H1 (cell line): Measurements from ENCODE around the gene DAPK1. TPM values are rescaled to one million over a fixed set of nuclear protein-coding genes. Genes with fewer than 3 reads are reported as not detected.

Experiments used
- CTCF ChIA-PET: fragments of 300-600 bp; sonication (Branson Sonifier 250); formaldehyde crosslinking; loops from one replicate; lab custom pipeline; 2021; ENCODE audit not compliant: partially characterized antibody; lab: Charles Lee
- POLR2A ChIA-PET: fragments of 300-600 bp; sonication (Branson Sonifier 250); formaldehyde crosslinking; loops from one replicate; lab custom pipeline; 2021; ENCODE audit warnings: inconsistent platforms; ENCODE audit not compliant: partially characterized antibody; lab: Charles Lee
- DNase-seq, 2 experiments: peaks; one replicate each; pipeline versions ENCODE4 v3.0.0 to v3.0.0-alpha.2; 2010 to 2022; ENCODE audit warnings: low spot score in 2 of 2, low read depth in 1 of 2, mixed read lengths in 1 of 2
- FAIRE-seq: peaks from 2 replicates; lab custom pipeline; 2011; peaks lifted over from hg19 to GRCh38; lab: Jason Lieb, UNC
- H2AFZ ChIP-seq: 2 replicates; pipeline ENCODE4 v1.8.1; 2012; ENCODE audit warnings: low read length, inconsistent platforms
- H2AK5ac ChIP-seq: 2 replicates; pipeline ENCODE4 v1.6.1; 2013; ENCODE audit warnings: low read depth, low read length
- H2BK120ac ChIP-seq: replicated peaks from 2 replicates; pipeline ENCODE3; 2013; ENCODE audit warnings: low read depth, low read length, inconsistent platforms
- H2BK12ac ChIP-seq: 2 replicates; pipeline ENCODE4 v1.6.1; 2013; ENCODE audit warnings: low read depth, low read length
- H2BK15ac ChIP-seq: 2 replicates; pipeline ENCODE4 v1.6.1; 2013; ENCODE audit warnings: low read length
- H2BK20ac ChIP-seq: 2 replicates; pipeline ENCODE4 v1.6.1; 2013; ENCODE audit warnings: low read length
- H2BK5ac ChIP-seq: 2 replicates; pipeline ENCODE4 v1.6.1; 2013; ENCODE audit warnings: low read depth, low read length
- H3K14ac ChIP-seq: 2 replicates; pipeline ENCODE4 v1.6.1; 2013; ENCODE audit warnings: inconsistent platforms; ENCODE audit not compliant: insufficient read length
- H3K18ac ChIP-seq: 2 replicates; pipeline ENCODE4 v1.6.1; 2013; ENCODE audit warnings: low read length; ENCODE audit errors: extremely low read depth
- H3K23ac ChIP-seq: 2 replicates; pipeline ENCODE4 v1.6.1; 2013; ENCODE audit warnings: inconsistent platforms; ENCODE audit not compliant: insufficient read length
- H3K23me2 ChIP-seq: 2 replicates; pipeline ENCODE4 v1.6.1; 2013; ENCODE audit warnings: low read depth, low read length
- H3K27ac ChIP-seq: 2 replicates; pipeline ENCODE4 v1.6.1; 2011; ENCODE audit warnings: low read depth, low read length, inconsistent platforms
- H3K27me3 ChIP-seq, 4 experiments: replicated peaks in 1 of 4; 1 replicate in 1 of 4; 2 replicates in 3 of 4; pipeline versions ENCODE4 v1.6.1 to v1.8.1; 2011 to 2013; ENCODE audit warnings: low read length in 3 of 4, mild to moderate bottlenecking in 3 of 4, inconsistent platforms in 2 of 4, mixed read lengths in 2 of 4, moderate library complexity in 1 of 4; ENCODE audit not compliant: control insufficient read depth in 3 of 4, insufficient read depth in 3 of 4; ENCODE audit errors: extremely low read depth in 1 of 4
- H3K36me3 ChIP-seq, 4 experiments: 2 replicates each; pipeline versions ENCODE4 v1.6.1 to v1.8.1; 2011 to 2013; ENCODE audit warnings: mild to moderate bottlenecking in 4 of 4, low read length in 3 of 4, moderate library complexity in 2 of 4, control low read depth in 1 of 4, inconsistent platforms in 1 of 4; ENCODE audit not compliant: insufficient read depth in 4 of 4, control insufficient read depth in 2 of 4
- H3K4ac ChIP-seq: replicated peaks from 2 replicates; pipeline ENCODE3; 2013; ENCODE audit warnings: low read length, low read depth, mixed read lengths, inconsistent platforms; ENCODE audit not compliant: insufficient read length
- H3K4me1 ChIP-seq, 4 experiments: replicated peaks in 1 of 4; 1 replicate in 1 of 4; 2 replicates in 3 of 4; pipeline versions ENCODE4 v1.6.1 to v1.8.1; 2011 to 2013; ENCODE audit warnings: low read length in 3 of 4, inconsistent platforms in 2 of 4, mixed read lengths in 1 of 4; ENCODE audit not compliant: insufficient read depth in 4 of 4, control insufficient read depth in 3 of 4
- H3K4me2 ChIP-seq, 2 experiments: 2 replicates each; pipeline versions ENCODE4 v1.6.1 to v1.8.1; 2011 to 2013; ENCODE audit warnings: low read depth in 2 of 2, low read length in 2 of 2, control low read depth in 1 of 2, inconsistent platforms in 1 of 2, mild to moderate bottlenecking in 1 of 2; ENCODE audit not compliant: insufficient read depth in 1 of 2
- H3K4me3 ChIP-seq, 4 experiments: fragments of 200-600, 300-600 bp in 1 of 4; sonication (generic), shearing (Covaris generic), sonication (Bioruptor Twin) in 1 of 4; 2 replicates each; pipeline versions ENCODE4 v1.5.1 to v1.8.1; 2011 to 2016; ENCODE audit warnings: low read length in 4 of 4, low read depth in 3 of 4, control low read depth in 2 of 4, inconsistent platforms in 2 of 4, mild to moderate bottlenecking in 2 of 4, mixed read lengths in 1 of 4, moderate library complexity in 1 of 4; ENCODE audit not compliant: insufficient read depth in 2 of 4; ENCODE audit errors: extremely low read depth in 1 of 4
- H3K56ac ChIP-seq: replicated peaks from 2 replicates; pipeline ENCODE3; 2013; ENCODE audit warnings: low read depth, mild to moderate bottlenecking, mixed read lengths, low read length, inconsistent platforms; ENCODE audit not compliant: insufficient read length
- H3K79me1 ChIP-seq: 2 replicates; pipeline ENCODE4 v1.6.1; 2013; ENCODE audit warnings: low read depth, low read length, control low read depth
- H3K79me2 ChIP-seq, 2 experiments: 2 replicates each; pipeline versions ENCODE4 v1.6.1 to v1.8.1; 2012 to 2013; ENCODE audit warnings: low read length in 2 of 2, mild to moderate bottlenecking in 2 of 2, inconsistent platforms in 1 of 2; ENCODE audit not compliant: insufficient read depth in 2 of 2, control insufficient read depth in 1 of 2
- H3K9ac ChIP-seq, 4 experiments: replicated peaks in 1 of 4; 1 replicate in 1 of 4; 2 replicates in 3 of 4; pipeline versions ENCODE4 v1.6.1 to v1.8.1; 2011 to 2013; ENCODE audit warnings: low read depth in 3 of 4, low read length in 3 of 4, control low read depth in 2 of 4, mild to moderate bottlenecking in 2 of 4, moderate library complexity in 2 of 4, inconsistent platforms in 1 of 4; ENCODE audit errors: extremely low read depth in 1 of 4
- H3K9me3 ChIP-seq, 2 experiments: 2 replicates each; pipeline versions ENCODE4 v1.6.1 to v1.8.1; 2012 to 2013; ENCODE audit warnings: mild to moderate bottlenecking in 2 of 2, moderate library complexity in 2 of 2, control low read depth in 1 of 2, inconsistent platforms in 1 of 2, low read depth in 1 of 2, low read length in 1 of 2, mixed read lengths in 1 of 2; ENCODE audit not compliant: insufficient read depth in 2 of 2
- H4K20me1 ChIP-seq, 2 experiments: replicated peaks in 1 of 2; 2 replicates each; pipeline versions ENCODE3 to v1.8.1; 2011 to 2013; ENCODE audit warnings: inconsistent platforms in 2 of 2, low read length in 2 of 2, mild to moderate bottlenecking in 1 of 2; ENCODE audit not compliant: insufficient read depth in 2 of 2, control insufficient read depth in 1 of 2
- H4K5ac ChIP-seq: 2 replicates; pipeline ENCODE4 v1.6.1; 2013; ENCODE audit warnings: low read length, low read depth, mixed read lengths, inconsistent platforms; ENCODE audit not compliant: insufficient read length
- H4K8ac ChIP-seq: 2 replicates; pipeline ENCODE4 v1.8.0; 2013; ENCODE audit warnings: mild to moderate bottlenecking, moderate library complexity, low read length, inconsistent platforms; ENCODE audit not compliant: insufficient read depth; ENCODE audit errors: extremely low read depth
- H4K91ac ChIP-seq: replicated peaks from 2 replicates; pipeline ENCODE3; 2013; ENCODE audit warnings: low read length, mixed read lengths, inconsistent platforms; ENCODE audit not compliant: insufficient read length
- BACH1 ChIP-seq: IDR thresholded peaks from 2 replicates; pipeline ENCODE4 v1.6.1; 2012; ENCODE audit warnings: low read length, improper control_type of control experiment
- CHD1 ChIP-seq: IDR thresholded peaks from 2 replicates; pipeline ENCODE4 v1.6.1; 2012; ENCODE audit warnings: low read depth, low read length, improper control_type of control experiment
- GTF2F1 ChIP-seq: IDR thresholded peaks from 2 replicates; pipeline ENCODE4 v1.6.1; 2012; ENCODE audit warnings: low read depth, low read length, improper control_type of control experiment, borderline replicate concordance
- RAD21 ChIP-seq, 2 experiments: IDR thresholded peaks in 1 of 2; conservative IDR thresholded peaks in 1 of 2; 2 replicates each; pipeline ENCODE4 v1.6.1; 2011; ENCODE audit warnings: low read depth in 2 of 2, low read length in 2 of 2, improper control_type of control experiment in 1 of 2, inconsistent platforms in 1 of 2, mild to moderate bottlenecking in 1 of 2, moderate library complexity in 1 of 2
- SIX5 ChIP-seq: IDR thresholded peaks from 2 replicates; pipeline ENCODE4 v1.6.1; 2011; ENCODE audit warnings: mild to moderate bottlenecking, low read depth, low read length
- SP4 ChIP-seq: IDR thresholded peaks from 2 replicates; pipeline ENCODE4 v1.6.1; 2012; ENCODE audit warnings: low read length, inconsistent platforms
- SRF ChIP-seq: IDR thresholded peaks from 2 replicates; pipeline ENCODE4 v1.6.1; 2011; ENCODE audit warnings: mild to moderate bottlenecking, low read depth, low read length, moderate library complexity
- SUZ12 ChIP-seq: fragments of 200-600 bp; sonication (generic); IDR thresholded peaks from 2 replicates; pipeline ENCODE4 v1.6.1; 2012; ENCODE audit warnings: mild to moderate bottlenecking, inconsistent platforms, low read length, moderate library complexity, mixed read lengths
- TAF7 ChIP-seq: optimal IDR thresholded peaks from 2 replicates; pipeline ENCODE3; 2011; ENCODE audit warnings: low read depth, mild to moderate bottlenecking, inconsistent platforms, low read length, moderate library complexity, borderline replicate concordance
- TEAD4 ChIP-seq: IDR thresholded peaks from 2 replicates; pipeline ENCODE4 v1.6.1; 2012; ENCODE audit warnings: low read depth, low read length, inconsistent platforms, mixed read lengths
- YY1 ChIP-seq: IDR thresholded peaks from 2 replicates; pipeline ENCODE4 v1.6.1; 2011; ENCODE audit warnings: low read depth, mild to moderate bottlenecking, low read length
- WGBS, 2 experiments: shearing (Covaris generic) in 1 of 2; methylation state at CpG; one replicate each; pipeline versions ENCODE4 v1.1.6 to v1.1.7; 2013 to 2015; ENCODE audit warnings: low lambda C conversion rate in 2 of 2, mixed read lengths in 2 of 2, inconsistent platforms in 1 of 2, low coverage in 1 of 2, missing lambda C conversion rate in 1 of 2; ENCODE audit not compliant: insufficient replicate concordance in 2 of 2, insufficient coverage in 1 of 2, insufficient read length in 1 of 2; ENCODE audit errors: extremely low coverage in 1 of 2, missing lambda C conversion rate in 1 of 2; 5-methylcytosine and 5-hydroxymethylcytosine counted together
- polyA plus RNA-seq, 7 experiments: library from polyadenylated mRNA; depleted of rRNA in 3 of 7; stranded (reverse) in 5 of 7; unstranded in 2 of 7; fragments of >200 nt in 5 of 7; fragments of 200-250 nt in 2 of 7; gene quantifications; 1 replicate in 5 of 7; 2 replicates in 1 of 7; 4 replicates in 1 of 7; pipeline versions ENCODE4 v1.2.1 to v1.2.3, GENCODE V29; 2011 to 2013; ENCODE audit warnings: missing spikeins in 2 of 7, mixed read lengths in 2 of 7
- total RNA-seq: library from RNA; stranded (reverse); fragmentation: NEBNext Ultra II Directional; extraction: Animal tissue kit (Norgen Biotek cat#: 25700); gene quantifications from 2 replicates; pipeline ENCODE4 v1.2.1, GENCODE V29; 2021
- TF ChIP-seq, protein P1 (sequence below): IDR thresholded peaks from 2 replicates; pipeline ENCODE4 v1.6.1; 2012; ENCODE audit warnings: inconsistent platforms
- TF ChIP-seq, protein P2 (sequence below): IDR thresholded peaks from 2 replicates; pipeline ENCODE4 v1.6.1; 2011; ENCODE audit warnings: low read depth, mild to moderate bottlenecking, low read length; ENCODE audit not compliant: insufficient read depth

Gene DAPK1
- total and polyA plus RNA-seq, 2 of the 8 experiments (the other 6 are each of a cell fraction or from before 2014, with no cell fraction given) = 62.4 to 131 TPM

DNA sequence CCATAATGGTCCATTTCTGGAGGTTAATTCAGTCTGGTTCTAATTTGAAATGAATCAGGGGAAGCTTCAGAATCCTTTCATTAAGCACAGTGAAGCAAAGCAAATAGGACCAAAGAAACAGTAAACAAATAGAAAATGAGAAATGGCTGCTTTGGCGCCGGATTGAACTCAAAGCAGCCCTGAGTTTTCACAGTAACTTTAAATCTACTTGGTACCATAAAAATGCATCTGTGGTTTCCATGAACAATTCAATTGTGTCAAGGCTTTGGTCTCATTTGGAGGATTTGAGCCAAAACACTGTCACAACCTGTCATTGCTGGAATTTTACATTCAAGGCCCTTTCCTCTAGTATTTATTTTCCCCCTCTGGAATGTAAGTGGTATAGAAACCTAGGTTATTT lies 25.9 kb upstream of the DAPK1 start:
- FAIRE-seq = no peak
- H3K27me3 ChIP-seq = no peaks in the 10 kb centered on the region
- H3K14ac ChIP-seq = no peak overlapping the region
- no peak overlapping the region for H2AK5ac ChIP-seq
- H3K56ac ChIP-seq = no peak overlapping the region
- H4K8ac ChIP-seq = no peak overlapping the region
- no peak overlapping the region for H3K4me3 ChIP-seq
- H2BK15ac ChIP-seq = no peak overlapping the region
- TF ChIP-seq SP4 = no peak
- TF ChIP-seq BACH1 = no peak
- TF ChIP-seq, protein P1, sequence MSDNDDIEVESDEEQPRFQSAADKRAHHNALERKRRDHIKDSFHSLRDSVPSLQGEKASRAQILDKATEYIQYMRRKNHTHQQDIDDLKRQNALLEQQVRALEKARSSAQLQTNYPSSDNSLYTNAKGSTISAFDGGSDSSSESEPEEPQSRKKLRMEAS = no peak
- no peak for TF ChIP-seq GTF2F1
- TF ChIP-seq CHD1 = no peak
- TF ChIP-seq SIX5 = no peak
- TF ChIP-seq, protein P2, sequence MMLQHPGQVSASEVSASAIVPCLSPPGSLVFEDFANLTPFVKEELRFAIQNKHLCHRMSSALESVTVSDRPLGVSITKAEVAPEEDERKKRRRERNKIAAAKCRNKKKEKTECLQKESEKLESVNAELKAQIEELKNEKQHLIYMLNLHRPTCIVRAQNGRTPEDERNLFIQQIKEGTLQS = no peak
- no peak for TF ChIP-seq RAD21 (IDR thresholded peaks at IDR 0.05 in 1 of 2, conservative IDR thresholded peaks at IDR 0.05 in 1 of 2; ENCODE audit: low read depth in 2 of 2, low read length in 2 of 2)
- TF ChIP-seq YY1 = no peak
- no peak for TF ChIP-seq TEAD4
- TF ChIP-seq SUZ12 = no peak
- no peak for TF ChIP-seq SRF
- no peak for TF ChIP-seq TAF7
- H3K9me3 ChIP-seq = no peaks in the 10 kb centered on the region
- no peak overlapping the region for H2BK20ac ChIP-seq
- H3K23ac ChIP-seq = no peak overlapping the region
- no peak for DNase-seq
- H3K4me2 ChIP-seq = no peak overlapping the region
- 94% methylated on average over 2 of the region's 2 CpGs; no CpG with 5 or more reads in 1 of the 2 experiments for WGBS, 2 experiments
- H3K4me1 ChIP-seq = no peaks in the 10 kb centered on the region
- H4K91ac ChIP-seq = no peak overlapping the region
- no peaks in the 10 kb centered on the region for H3K36me3 ChIP-seq
- no peak overlapping the region for H3K18ac ChIP-seq
- no peaks in the 10 kb centered on the region for H3K23me2 ChIP-seq
- H3K9ac ChIP-seq = no peak overlapping the region
- no peak overlapping the region for H3K27ac ChIP-seq
- H3K79me2 ChIP-seq = no peaks in the 10 kb centered on the region
- no peak overlapping the region for H2BK120ac ChIP-seq
- no peak overlapping the region for H3K4ac ChIP-seq
- CTCF ChIA-PET = no interaction called here
- no peak overlapping the region for H2BK5ac ChIP-seq
- POLR2A ChIA-PET = no interaction called here
- H4K20me1 ChIP-seq = no peaks in the 10 kb centered on the region
- H4K5ac ChIP-seq = no peak overlapping the region
- no peak overlapping the region for H2BK12ac ChIP-seq
- H2AFZ ChIP-seq = no peak overlapping the region
- H3K79me1 ChIP-seq = no peaks in the 10 kb centered on the region; the same call in 1 of the 2 replicates
